GM21381 (cell line): ENCODE data around the gene SLC25A5.
"Not testable (repeated sequence)": the region's sequence is repeated elsewhere in the genome, so short reads cannot be mapped to it uniquely, and the experiment has no call there.

Source experiments
- ATAC-seq: cut with Tn5 transposase; IDR thresholded peaks from one replicate; pipeline ENCODE4 v1.9.1; 2021; ENCODE audit warnings: mild to moderate bottlenecking, moderate library complexity; ENCODE audit not compliant: unreplicated experiment

The SLC25A5 gene

DNA sequence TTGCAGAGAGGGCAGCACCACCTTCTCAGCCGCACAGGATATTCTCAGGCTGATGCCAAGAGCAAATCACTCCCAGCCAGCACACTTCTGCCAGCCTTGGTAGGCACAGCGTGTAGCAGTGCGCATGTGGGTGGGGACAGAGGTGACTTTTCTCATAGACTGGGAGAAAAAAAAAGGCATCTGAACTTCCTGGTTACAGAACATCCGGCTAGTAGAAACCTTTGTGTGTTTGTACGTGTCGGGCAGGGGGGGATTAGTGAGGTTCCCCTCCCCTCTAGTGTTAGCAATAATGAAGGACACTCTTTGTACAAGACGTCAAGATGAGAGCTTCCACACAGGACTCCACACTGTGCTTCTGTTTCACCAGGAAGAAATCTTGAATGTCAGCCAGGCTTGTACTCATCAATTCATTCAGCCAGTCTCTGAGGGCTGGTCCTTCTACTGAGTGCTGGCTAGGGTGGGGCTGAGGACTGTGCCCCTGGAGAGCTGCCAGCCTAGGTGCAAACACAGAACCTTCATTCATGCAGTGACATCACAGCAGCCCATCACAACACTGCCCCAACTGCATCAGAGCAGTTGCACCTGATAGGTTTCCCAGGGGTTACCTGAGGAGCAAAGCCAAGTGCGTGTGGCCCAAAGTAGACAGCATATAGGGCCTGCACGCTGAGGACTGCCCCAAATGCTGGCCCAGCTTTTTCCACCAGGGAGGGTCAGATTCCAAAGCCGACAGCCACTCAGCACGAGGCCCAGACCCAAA lies 34.7 kb downstream of the SLC25A5 start:
- ATAC-seq = no peak

GRCh38 chrX:119503484-119503861 lies 35.2 kb downstream of the SLC25A5 start:
- no peak for ATAC-seq

DNA sequence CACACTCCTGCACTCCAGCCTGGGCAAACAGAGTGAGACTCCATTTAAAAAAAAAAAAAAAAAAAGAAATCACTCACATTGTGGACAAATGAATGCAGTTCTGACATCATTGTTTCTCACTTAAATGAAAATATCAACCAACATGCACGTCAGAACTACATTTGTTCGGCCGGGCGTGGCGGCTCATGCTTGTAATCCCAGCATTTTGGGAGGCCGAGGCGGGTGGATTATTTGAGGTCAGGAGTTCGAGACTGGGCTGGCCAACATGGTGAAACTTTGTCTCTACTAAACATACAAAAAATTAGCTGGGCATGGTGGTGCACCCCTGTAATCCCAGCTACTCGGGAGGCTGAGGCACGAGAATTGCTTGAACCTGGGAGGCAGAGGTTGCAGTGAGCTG lies 36.9 kb downstream of the SLC25A5 start:
- not testable (repeated sequence) for ATAC-seq

- no peak for ATAC-seq
Measured at GRCh38 chrX:119505945-119506344, 37.7 kb downstream of the SLC25A5 start.

DNA sequence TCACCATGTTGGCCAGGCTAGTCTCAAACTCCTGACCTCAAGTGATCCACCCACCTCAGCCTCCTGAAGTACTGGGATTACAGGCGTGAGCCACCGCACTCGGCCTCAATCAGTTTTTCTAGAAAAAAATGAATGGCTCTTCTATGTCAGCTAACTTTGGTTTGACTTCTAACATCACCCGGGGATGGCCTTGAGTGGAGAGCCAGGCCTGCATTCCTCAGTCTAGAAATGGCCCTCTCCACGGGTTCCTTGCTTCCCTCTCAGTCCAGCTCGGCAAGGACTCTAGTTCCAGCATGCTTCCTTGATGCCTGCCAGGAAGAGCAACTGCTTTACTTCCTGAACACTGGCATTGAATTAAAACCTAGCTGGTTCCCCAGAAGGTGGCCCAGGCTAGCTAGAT lies 39.0 kb downstream of the SLC25A5 start:
- ATAC-seq = no peak

DNA sequence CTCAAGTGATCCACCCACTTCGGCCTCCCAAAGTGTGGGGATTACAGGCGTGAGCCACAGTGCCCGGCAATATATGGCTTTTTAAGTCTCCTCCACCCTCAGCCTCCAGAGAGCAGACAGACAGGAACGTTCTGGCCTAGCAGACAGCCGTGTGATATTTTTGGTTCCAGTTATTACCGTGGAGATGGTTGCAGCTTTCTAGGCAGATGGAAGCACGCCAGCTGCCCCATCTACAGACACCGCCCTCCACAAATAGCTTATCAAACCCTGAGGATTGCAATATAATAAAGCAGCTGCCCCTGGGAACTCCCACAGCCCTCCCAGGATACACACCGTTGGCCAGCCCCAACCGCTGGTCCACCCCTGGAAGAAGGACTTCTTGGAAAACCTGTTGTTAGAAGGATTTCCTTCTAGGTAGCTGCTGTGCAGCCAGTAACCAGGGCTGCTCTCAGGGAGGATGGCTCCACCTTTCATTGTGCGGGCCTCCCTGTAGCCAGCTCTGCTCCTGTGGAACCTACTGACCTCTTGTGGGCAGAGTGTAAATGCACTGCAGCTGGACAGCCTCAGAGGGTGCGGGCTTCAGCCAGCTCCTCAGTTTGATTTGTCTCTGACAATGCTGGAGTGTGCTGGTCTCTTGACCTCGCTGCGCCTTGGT lies 44.0 kb downstream of the SLC25A5 start:
- ATAC-seq = no peak

DNA sequence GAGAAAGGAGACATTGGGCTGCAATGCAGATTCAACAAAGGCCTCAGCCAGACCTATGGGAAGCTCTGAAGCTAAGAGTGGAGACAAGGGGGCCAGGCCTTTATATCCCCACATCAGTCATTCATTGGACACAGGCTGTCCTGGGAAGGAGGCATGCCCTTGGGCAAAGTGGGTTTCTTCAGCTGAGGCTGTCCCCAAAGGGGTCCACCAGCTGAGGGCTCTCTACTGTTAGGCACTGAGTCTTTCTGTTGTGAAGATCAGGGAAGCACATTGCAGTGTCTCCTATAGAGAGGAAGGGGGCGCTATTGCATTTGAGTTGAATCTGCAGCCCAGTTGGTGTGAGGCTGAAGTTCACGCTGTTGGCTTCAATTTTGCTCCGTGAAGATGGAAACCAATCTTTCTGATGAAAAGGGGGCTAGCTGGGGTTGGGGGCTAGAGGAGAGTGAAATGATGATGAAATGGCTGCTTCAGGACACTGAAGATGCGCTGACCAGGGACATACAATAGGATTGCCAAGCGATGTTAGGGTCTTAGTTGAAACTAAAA lies 48.0 kb downstream of the SLC25A5 start:
- ATAC-seq = no peak

DNA sequence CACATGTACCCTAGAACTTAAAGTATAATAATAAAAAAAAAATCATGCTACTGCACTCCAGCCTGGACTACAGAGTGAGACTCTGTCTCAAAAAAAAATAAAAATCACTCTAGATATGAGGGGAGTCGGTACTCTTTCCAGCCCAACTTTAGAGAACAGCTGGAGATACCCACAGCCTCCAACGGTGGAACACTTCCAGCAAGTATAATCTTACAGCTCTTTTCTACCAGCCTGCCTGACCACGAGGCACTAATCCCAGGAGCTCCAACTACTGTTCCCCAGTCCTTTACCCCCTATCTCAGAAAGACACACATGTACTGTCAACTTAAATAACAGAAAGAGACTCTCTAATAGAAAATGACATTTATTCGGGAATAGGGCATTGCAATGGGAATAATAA lies 50.1 kb downstream of the SLC25A5 start:
- no peak for ATAC-seq
